ENCODE measurements around the gene DCHS1. TPM values are rescaled to one million over a fixed set of nuclear protein-coding genes. Genes with fewer than 3 reads are reported as not detected.

The DCHS1 gene
- total and polyA plus RNA-seq, 9 of the 15 experiments (the other 6 are each of a cell fraction or from before 2014, with no cell fraction given): 0.04 to 0.49 (median 0.14) TPM; not detected in 2

DNA sequence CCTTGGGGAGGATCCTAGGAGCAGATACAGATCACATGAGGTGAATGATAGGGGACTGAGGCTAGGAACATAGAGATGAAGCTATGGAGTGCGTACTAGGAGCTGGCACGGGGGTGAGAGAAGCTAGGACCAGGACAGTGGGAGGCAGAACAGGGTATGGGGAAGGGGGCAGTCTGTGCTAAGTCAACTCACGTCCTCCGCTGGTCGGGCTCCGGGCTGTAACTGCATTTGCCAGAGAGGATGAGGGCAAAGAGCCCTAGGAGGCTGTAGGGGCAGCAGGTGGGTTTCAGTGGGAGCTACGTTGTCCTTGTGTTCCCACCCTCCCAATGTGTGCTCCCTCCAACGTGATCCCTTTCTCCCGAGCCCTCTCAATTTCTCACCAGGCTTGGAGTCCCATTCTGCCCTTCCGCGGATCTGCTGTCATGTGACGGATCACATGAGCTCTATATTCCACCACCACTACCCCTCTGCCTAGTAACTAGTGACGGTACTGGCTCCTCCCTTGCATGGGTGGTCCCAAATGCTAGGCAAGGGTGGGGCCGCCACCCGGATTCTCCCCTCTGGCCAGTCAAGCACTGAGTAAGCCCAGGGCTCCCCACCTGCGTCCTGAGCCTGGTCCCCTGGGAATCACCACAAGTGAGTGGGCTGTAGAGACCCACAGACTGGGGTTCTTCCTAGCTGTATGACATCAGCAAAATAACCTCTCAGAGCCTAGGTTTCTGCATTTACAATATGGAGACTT lies 36.4 kb downstream of the DCHS1 start, which contains the start of gene TPP1 (continued):
- TF ChIP-seq, protein P1, sequence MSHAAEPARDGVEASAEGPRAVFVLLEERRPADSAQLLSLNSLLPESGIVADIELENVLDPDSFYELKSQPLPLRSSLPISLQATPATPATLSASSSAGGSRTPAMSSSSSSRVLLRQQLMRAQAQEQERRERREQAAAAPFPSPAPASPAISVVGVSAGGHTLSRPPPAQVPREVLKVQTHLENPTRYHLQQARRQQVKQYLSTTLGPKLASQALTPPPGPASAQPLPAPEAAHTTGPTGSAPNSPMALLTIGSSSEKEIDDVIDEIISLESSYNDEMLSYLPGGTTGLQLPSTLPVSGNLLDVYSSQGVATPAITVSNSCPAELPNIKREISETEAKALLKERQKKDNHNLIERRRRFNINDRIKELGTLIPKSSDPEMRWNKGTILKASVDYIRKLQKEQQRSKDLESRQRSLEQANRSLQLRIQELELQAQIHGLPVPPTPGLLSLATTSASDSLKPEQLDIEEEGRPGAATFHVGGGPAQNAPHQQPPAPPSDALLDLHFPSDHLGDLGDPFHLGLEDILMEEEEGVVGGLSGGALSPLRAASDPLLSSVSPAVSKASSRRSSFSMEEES (CRISPR knock-in tag; IDR thresholded peaks at IDR 0.05): peak; percentile 95
- TF ChIP-seq LCOR (CRISPR knock-in tag; IDR thresholded peaks at IDR 0.05): no peak
- TF ChIP-seq NCOA2 (IDR thresholded peaks at IDR 0.05; ENCODE audit: partially characterized antibody in 2 of 2): no peak
- TF ChIP-seq NFIX (CRISPR knock-in tag; IDR thresholded peaks at IDR 0.05; ENCODE audit: low read depth): no peak
- no peak for TF ChIP-seq ZNF668 (CRISPR knock-in tag; IDR thresholded peaks at IDR 0.05)
- TF ChIP-seq, protein P2, sequence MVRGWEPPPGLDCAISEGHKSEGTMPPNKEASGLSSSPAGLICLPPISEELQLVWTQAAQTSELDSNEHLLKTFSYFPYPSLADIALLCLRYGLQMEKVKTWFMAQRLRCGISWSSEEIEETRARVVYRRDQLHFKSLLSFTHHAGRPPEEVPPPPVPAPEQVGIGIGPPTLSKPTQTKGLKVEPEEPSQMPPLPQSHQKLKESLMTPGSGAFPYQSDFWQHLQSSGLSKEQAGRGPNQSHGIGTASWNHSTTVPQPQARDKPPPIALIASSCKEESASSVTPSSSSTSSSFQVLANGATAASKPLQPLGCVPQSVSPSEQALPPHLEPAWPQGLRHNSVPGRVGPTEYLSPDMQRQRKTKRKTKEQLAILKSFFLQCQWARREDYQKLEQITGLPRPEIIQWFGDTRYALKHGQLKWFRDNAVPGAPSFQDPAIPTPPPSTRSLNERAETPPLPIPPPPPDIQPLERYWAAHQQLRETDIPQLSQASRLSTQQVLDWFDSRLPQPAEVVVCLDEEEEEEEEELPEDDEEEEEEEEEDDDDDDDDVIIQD (CRISPR knock-in tag; IDR thresholded peaks at IDR 0.05): no peak
- peak; percentile 47; the same call in 1 of the 2 replicates for TF ChIP-seq NBN (IDR thresholded peaks at IDR 0.05; ENCODE audit: low read depth)
- TF ChIP-seq ZFP1 (CRISPR knock-in tag; IDR thresholded peaks at IDR 0.05): 0 out of 2 replicates have a peak, but pooled peaks have one; percentile 18
- TF ChIP-seq, protein P3, sequence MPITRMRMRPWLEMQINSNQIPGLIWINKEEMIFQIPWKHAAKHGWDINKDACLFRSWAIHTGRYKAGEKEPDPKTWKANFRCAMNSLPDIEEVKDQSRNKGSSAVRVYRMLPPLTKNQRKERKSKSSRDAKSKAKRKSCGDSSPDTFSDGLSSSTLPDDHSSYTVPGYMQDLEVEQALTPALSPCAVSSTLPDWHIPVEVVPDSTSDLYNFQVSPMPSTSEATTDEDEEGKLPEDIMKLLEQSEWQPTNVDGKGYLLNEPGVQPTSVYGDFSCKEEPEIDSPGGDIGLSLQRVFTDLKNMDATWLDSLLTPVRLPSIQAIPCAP (CRISPR knock-in tag; IDR thresholded peaks at IDR 0.05; ENCODE audit: borderline replicate concordance): no peak
- TF ChIP-seq, protein P4, sequence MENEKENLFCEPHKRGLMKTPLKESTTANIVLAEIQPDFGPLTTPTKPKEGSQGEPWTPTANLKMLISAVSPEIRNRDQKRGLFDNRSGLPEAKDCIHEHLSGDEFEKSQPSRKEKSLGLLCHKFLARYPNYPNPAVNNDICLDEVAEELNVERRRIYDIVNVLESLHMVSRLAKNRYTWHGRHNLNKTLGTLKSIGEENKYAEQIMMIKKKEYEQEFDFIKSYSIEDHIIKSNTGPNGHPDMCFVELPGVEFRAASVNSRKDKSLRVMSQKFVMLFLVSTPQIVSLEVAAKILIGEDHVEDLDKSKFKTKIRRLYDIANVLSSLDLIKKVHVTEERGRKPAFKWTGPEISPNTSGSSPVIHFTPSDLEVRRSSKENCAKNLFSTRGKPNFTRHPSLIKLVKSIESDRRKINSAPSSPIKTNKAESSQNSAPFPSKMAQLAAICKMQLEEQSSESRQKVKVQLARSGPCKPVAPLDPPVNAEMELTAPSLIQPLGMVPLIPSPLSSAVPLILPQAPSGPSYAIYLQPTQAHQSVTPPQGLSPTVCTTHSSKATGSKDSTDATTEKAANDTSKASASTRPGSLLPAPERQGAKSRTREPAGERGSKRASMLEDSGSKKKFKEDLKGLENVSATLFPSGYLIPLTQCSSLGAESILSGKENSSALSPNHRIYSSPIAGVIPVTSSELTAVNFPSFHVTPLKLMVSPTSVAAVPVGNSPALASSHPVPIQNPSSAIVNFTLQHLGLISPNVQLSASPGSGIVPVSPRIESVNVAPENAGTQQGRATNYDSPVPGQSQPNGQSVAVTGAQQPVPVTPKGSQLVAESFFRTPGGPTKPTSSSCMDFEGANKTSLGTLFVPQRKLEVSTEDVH (IDR thresholded peaks at IDR 0.05; ENCODE audit: low read depth, partially characterized antibody): peak; percentile 61
- TF ChIP-seq, protein P5, sequence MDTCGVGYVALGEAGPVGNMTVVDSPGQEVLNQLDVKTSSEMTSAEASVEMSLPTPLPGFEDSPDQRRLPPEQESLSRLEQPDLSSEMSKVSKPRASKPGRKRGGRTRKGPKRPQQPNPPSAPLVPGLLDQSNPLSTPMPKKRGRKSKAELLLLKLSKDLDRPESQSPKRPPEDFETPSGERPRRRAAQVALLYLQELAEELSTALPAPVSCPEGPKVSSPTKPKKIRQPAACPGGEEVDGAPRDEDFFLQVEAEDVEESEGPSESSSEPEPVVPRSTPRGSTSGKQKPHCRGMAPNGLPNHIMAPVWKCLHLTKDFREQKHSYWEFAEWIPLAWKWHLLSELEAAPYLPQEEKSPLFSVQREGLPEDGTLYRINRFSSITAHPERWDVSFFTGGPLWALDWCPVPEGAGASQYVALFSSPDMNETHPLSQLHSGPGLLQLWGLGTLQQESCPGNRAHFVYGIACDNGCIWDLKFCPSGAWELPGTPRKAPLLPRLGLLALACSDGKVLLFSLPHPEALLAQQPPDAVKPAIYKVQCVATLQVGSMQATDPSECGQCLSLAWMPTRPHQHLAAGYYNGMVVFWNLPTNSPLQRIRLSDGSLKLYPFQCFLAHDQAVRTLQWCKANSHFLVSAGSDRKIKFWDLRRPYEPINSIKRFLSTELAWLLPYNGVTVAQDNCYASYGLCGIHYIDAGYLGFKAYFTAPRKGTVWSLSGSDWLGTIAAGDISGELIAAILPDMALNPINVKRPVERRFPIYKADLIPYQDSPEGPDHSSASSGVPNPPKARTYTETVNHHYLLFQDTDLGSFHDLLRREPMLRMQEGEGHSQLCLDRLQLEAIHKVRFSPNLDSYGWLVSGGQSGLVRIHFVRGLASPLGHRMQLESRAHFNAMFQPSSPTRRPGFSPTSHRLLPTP (IDR thresholded peaks at IDR 0.05; ENCODE audit: borderline replicate concordance, extremely low read depth, insufficient read length): no peak
- no peak for TF ChIP-seq ZNF507 (tag; conservative IDR thresholded peaks at IDR 0.05)
- no peak for TF ChIP-seq SRSF3 (IDR thresholded peaks at IDR 0.05; ENCODE audit: insufficient read depth, low read length)
- TF ChIP-seq BACH1 (tag; IDR thresholded peaks at IDR 0.05): no peak
- TF ChIP-seq SIX5 (IDR thresholded peaks at IDR 0.05; ENCODE audit: borderline replicate concordance in 1 of 2, insufficient read depth in 1 of 2, low read depth in 1 of 2, low read length in 2 of 2): no peak
- TF ChIP-seq PHB (CRISPR knock-in tag; IDR thresholded peaks at IDR 0.05): no peak

Measured in K562 (cell line).